AG04450 (cell line): ENCODE measurements around the gene MYBL2. TPM values are rescaled to one million over a fixed set of nuclear protein-coding genes. Genes with fewer than 3 reads are reported as not detected.

Source experiments
- CTCF ChIA-PET: fragments of 300-600, 350-600 bp; formaldehyde crosslinking; extraction: SDS; loops from one replicate; lab custom pipeline; 2022; ENCODE audit warnings: antibody characterized with exemption, inconsistent platforms; lab: Charles Lee
- POLR2A ChIA-PET: fragments of 350-600 bp; formaldehyde crosslinking; extraction: SDS; loops from one replicate; lab custom pipeline; 2021; ENCODE audit warnings: antibody characterized with exemption, inconsistent platforms; lab: Yijun Ruan, JAX
- DNase-seq: peaks from one replicate; pipeline ENCODE4 v3.0.0-alpha.2; 2011; ENCODE audit warnings: low read depth, low spot score
- H3K27ac ChIP-seq: one replicate; pipeline ENCODE4 v1.5.1; 2012; ENCODE audit warnings: low read depth, low read length, control low read depth
- H3K27me3 ChIP-seq: one replicate; pipeline ENCODE4 v1.6.0; 2012; ENCODE audit warnings: low read length; ENCODE audit not compliant: control insufficient read depth, insufficient read depth
- H3K4me3 ChIP-seq: 2 replicates; pipeline ENCODE4 v1.5.1; 2011; ENCODE audit warnings: mild to moderate bottlenecking, low read depth, low read length, control low read depth
- H3K9me3 ChIP-seq: 2 replicates; pipeline ENCODE4 v1.5.1; 2012; ENCODE audit warnings: low read length; ENCODE audit not compliant: control insufficient read depth, insufficient read depth
- CTCF ChIP-seq: IDR thresholded peaks from 2 replicates; pipeline ENCODE4 v1.5.1; 2011; ENCODE audit warnings: low read depth, low read length, control low read depth, inconsistent platforms
- polyA plus RNA-seq: library from polyadenylated mRNA; depleted of rRNA; stranded (reverse); fragments of >200 nt; gene quantifications from 2 replicates; pipeline ENCODE4 v1.2.3, GENCODE V29; 2011

The MYBL2 gene
- polyA plus RNA-seq, 1 experiment = 1.7 TPM

- no peak for DNase-seq
- Histone ChIP-seq H3K27me3 (no peaks in the 10 kb centered on the region), H3K4me3 (no peak overlapping the region), H3K27ac (no peak overlapping the region), H3K9me3 (peaks cover 4% of the 10 kb centered on the region; the same call in 1 of the 2 replicates)
- ChIA-PET POLR2A (no interaction called here), CTCF (no interaction called here)
- no peak for TF ChIP-seq CTCF
Observed at GRCh38 chr20:43716123-43716522, 49.2 kb downstream of the MYBL2 start.

GRCh38 chr20:43716757-43717615 lies 50.1 kb downstream of the MYBL2 start:
- H3K9me3 ChIP-seq = peaks cover 4% of the 10 kb centered on the region; the same call in 1 of the 2 replicates
- no peak overlapping the region for H3K4me3 ChIP-seq
- H3K27me3 ChIP-seq = no peaks in the 10 kb centered on the region
- no peak for DNase-seq
- ChIA-PET CTCF (no interaction called here), POLR2A (no interaction called here)
- no peak for TF ChIP-seq CTCF
- no peak overlapping the region for H3K27ac ChIP-seq

GRCh38 chr20:43717616-43717995 lies 50.7 kb downstream of the MYBL2 start:
- no peak for DNase-seq
- POLR2A ChIA-PET = no interaction called here

GRCh38 chr20:43720007-43720406 lies 53.1 kb downstream of the MYBL2 start:
- Histone ChIP-seq H3K9me3 (peaks cover 4% of the 10 kb centered on the region; the same call in 1 of the 2 replicates), H3K4me3 (no peak overlapping the region), H3K27ac (no peak overlapping the region), H3K27me3 (no peaks in the 10 kb centered on the region)
- POLR2A ChIA-PET = no interaction called here
- CTCF ChIA-PET = no interaction called here
- TF ChIP-seq CTCF = no peak
- DNase-seq = no peak

More at GRCh38 chr20:43717616-43717995, 50.7 kb downstream of the MYBL2 start:
- TF ChIP-seq CTCF = no peak
- peaks cover 4% of the 10 kb centered on the region; the same call in 1 of the 2 replicates for H3K9me3 ChIP-seq
- CTCF ChIA-PET = interaction anchor here (0.9 kb wide), 1 partner anchor 32 kb away, joined by 7 read pairs; no protein-coding TSS in a partner anchor
- no peaks in the 10 kb centered on the region for H3K27me3 ChIP-seq
- H3K4me3 ChIP-seq = no peak overlapping the region
- no peak overlapping the region for H3K27ac ChIP-seq

- TF ChIP-seq CTCF = no peak
- CTCF ChIA-PET = no interaction called here
- H3K9me3 ChIP-seq = peaks cover 4% of the 10 kb centered on the region; the same call in 1 of the 2 replicates
- no peaks in the 10 kb centered on the region for H3K27me3 ChIP-seq
- H3K27ac ChIP-seq = no peak overlapping the region
- no peak for DNase-seq
- no peak overlapping the region for H3K4me3 ChIP-seq
- POLR2A ChIA-PET = no interaction called here
Observed at GRCh38 chr20:43721097-43721428, 54.1 kb downstream of the MYBL2 start.
